ENCODE measurements around the gene SMIM34.
"Not testable (repeated sequence)": the region's sequence is repeated elsewhere in the genome, so short reads cannot be mapped to it uniquely, and the experiment has no call there.

The SMIM34 gene, protein sequence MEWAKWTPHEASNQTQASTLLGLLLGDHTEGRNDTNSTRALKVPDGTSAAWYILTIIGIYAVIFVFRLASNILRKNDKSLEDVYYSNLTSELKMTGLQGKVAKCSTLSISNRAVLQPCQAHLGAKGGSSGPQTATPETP
- 0 reads per million in 18 experiments for total RNA-seq

GRCh38 chr21:34423805-34424204 lies at the start of gene SMIM34:
SMIM34 (minus strand) TSS chr21:34423951; CDS start chr21:34423839, 112 bp downstream.
- not testable (repeated sequence) for DNase-seq

- DNase-seq = not testable (repeated sequence)
These were observed 43.6 kb upstream of the SMIM34 start for GRCh38 chr21:34467333-34467732.

DNA sequence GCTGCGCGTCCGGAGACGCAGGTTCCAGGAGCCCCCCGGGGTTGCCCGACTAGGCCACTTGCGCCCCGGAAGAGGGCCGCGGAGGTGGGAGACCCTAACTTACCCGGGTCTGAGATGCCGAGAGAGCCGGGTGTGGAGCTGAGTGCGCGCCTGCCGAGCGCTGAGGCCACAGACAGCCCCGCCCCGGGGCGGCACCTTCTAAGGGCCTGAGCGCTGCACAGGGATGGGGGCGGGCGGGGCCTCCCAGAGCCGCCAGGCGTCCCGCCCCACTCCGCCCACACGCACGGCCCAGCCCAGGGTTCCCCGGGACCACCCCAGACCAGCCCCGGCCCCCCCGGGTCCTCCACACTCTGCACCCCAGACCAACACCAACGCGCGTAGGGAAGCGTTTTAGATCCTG lies 35.7 kb upstream of the SMIM34 start:
- DNase-seq = not testable (repeated sequence)

DNA sequence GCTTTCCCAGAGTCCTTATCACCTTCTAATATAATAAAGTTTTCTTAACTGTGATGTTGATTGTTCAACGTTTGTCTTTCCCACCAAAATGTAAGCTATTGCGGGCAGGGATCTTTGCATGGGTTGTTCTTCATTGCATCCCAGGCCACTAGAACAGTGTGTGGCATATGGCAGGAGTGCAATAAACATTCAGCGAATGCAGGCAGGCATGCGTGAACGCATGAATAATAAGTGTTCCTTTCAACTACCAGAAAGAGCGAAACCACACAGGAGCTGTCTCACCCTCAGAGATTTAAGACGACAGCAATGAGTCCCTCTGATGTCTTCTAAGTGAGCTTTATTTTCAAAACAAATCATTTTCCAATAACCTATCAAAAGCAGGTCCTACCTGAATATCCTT lies 34.5 kb upstream of the SMIM34 start:
- not testable (repeated sequence) for DNase-seq

DNA sequence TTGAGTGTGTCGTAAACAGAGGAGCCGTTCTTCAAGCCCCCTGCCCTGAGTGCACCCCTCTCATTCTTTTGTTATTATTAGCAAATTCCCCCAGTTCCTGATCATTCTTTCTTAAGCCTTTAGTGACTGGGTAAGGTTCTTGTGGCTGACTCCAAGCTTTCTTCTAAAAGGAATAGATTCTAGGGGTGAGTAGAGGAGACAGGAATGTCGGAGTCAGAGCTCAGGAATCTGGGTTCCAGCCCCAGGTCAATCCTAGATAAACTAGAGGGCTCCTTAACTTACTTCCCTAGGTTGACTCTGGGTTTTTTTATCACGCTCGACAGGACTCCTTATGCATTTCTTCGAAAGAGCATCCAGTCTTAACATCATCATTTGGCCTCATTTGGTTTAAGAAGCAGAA lies 32.4 kb upstream of the SMIM34 start:
- DNase-seq = not testable (repeated sequence)

DNA sequence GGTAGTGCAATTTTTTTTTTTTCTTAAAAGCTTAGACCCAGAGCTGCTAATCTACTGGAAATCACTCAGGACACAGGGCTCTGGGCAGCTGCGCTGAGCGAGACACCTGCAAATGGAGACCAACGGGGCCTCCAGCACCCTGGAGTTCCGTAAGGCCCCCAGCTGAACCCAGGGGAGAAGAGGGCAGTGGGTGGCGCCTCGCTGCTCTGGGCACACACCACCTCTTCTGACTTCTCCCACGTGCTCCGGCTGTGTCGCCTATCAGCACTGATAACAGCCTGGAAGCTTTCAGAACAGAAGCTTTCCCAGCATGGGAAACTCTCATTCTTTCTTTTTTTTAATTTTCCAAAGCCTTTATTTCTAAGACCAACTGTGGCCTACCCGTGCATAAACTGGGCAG lies 31.9 kb upstream of the SMIM34 start:
- DNase-seq = not testable (repeated sequence)

DNA sequence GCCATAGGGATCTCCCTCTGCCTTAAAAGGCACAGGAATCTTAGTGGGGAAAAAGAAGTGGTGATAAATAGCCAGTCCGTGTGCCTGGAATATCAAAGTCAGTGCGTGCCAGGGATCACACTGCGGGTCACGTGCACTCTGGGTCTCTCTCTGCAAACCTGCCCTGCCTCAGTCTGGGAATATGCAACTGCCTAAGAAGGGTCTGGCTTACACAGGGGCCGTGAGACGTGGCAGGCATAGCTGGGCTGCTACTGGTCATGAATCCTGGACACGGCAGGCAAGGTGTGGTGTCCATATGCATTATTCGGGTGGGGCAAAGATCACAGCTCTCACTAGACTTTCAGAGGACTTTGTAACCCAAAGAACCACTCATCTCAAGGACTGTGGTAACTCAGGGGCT lies 23.3 kb upstream of the SMIM34 start:
- DNase-seq = not testable (repeated sequence)

DNA sequence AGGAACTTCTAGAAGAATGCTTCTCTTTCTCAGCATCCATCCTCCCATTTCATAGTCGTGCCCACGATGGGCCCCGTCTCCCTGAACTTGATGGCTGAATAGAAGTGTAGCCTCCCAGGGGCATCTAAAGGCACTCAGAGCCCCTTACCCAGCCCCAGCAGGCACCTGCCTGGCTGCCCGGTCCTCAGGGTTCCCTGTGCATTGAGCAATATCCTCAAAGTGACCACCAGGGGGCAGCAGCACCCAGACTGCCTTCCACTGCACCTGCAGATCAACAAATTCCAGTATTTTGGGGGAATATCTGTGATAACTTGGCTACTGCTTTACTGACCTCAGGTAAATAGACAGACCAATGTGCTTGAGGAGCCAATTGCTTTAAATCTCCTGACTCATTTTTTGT lies 19.7 kb upstream of the SMIM34 start:
- DNase-seq = not testable (repeated sequence)

GRCh38 chr21:34429710-34430109 lies 6.0 kb upstream of the SMIM34 start:
- DNase-seq = not testable (repeated sequence)

GRCh38 chr21:34428441-34428840 lies 4.7 kb upstream of the SMIM34 start:
- not testable (repeated sequence) for DNase-seq

- DNase-seq = not testable (repeated sequence)
These were observed 3.6 kb upstream of the SMIM34 start for GRCh38 chr21:34427339-34427738.

DNA sequence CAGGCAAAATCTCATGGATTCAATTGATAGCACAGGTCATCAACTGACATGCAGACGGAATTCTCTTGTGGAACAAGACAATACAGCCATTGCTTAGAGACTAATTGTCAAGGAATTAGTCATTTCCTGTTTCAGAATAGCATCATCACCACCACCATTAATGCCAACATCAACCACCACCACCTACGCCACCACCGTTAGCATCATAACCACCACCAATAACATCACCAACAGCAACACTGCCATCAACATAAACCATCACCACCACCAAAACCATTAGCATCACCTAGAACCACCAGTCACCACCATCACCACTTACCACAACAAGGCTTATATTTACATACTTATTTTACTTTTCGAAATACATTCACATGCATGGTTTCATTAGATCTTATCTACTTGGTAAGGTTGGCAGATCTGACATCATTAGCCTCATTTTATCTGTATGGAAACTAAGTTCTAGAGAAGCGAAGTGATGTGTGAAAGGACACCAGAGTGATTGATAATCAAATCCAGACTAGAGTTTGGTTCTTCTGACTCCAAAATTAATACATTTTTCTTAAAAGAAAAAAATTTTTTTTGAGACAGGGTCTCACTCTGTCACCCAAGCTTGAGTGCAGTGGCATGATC lies 6.2 kb downstream of the SMIM34 start:
- not testable (repeated sequence) for DNase-seq

GRCh38 chr21:34407294-34407693 lies 16.5 kb downstream of the SMIM34 start:
- not testable (repeated sequence) for DNase-seq

GRCh38 chr21:34406676-34407075 lies 17.1 kb downstream of the SMIM34 start:
- DNase-seq = not testable (repeated sequence)

DNA sequence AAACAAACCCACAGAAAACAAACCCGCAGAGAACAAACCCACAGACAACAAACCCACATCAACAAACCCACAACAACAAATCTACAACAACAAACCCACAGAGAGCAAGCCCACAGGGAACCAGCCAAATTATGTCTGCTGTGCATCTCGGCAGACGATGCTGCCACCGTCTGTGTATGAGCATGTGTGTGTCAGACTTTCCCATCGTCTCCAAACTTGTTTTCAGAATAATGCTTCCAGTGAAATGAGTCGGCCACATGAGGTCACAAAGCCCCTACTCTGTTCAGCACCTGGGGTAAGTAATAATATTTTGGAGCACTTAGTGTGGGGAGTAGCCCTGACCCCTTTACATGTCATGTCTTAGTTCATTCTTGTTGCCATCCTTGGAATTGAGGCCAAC lies 17.6 kb downstream of the SMIM34 start:
- DNase-seq = not testable (repeated sequence)

DNA sequence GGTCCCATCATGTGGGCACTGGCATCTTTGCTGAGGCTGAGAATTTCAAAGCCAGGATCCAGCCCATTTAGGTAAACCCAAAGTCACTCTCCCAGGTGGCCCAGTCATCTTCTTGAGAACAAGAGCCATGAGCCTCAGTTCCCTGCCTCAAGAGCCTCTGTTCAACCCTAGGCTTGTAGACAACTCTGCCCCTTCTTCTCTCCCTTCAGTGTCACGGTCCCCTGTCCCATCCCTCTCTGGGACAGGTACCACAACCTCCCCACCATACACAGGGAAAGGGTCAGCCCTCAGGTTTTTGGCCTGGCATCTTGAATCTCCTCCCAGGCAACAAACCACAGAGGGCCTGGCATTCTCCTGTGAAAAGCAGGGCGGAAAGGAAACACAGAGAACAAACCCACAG lies 18.1 kb downstream of the SMIM34 start:
- not testable (repeated sequence) for DNase-seq

- not testable (repeated sequence) for DNase-seq
These were observed 19.0 kb downstream of the SMIM34 start for GRCh38 chr21:34404742-34405141.

GRCh38 chr21:34400522-34400921 lies 23.2 kb downstream of the SMIM34 start:
- not testable (repeated sequence) for DNase-seq

- DNase-seq = not testable (repeated sequence)
These were observed 39.9 kb downstream of the SMIM34 start for GRCh38 chr21:34383724-34384415.

DNA sequence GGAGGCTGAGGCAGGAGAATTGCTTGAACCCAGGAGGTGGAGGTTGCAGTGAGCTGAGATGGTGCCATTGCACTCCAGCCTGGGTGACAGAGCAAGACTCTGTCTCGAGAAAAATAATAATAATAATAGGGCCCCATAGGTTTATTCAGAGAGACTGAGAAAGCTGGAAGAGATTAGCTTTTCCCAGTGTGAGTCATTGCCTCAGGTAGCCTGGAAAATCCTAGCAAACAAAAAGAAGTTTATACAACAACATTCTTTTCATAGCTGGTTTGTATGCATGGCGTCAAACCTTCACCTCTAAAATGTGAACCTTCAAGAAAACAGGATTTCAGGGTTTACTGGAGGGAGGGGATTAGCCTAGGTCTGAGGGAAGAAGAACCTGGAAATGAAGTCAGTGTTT lies 40.6 kb downstream of the SMIM34 start:
- DNase-seq = not testable (repeated sequence)

- not testable (repeated sequence) for DNase-seq
These were observed 48.2 kb downstream of the SMIM34 start for GRCh38 chr21:34375619-34375972.

- not testable (repeated sequence) for DNase-seq
These were observed 48.7 kb downstream of the SMIM34 start, which contains the start of gene SMIM11 for GRCh38 chr21:34374940-34375618. SMIM11 (plus strand) TSS chr21:34375507; CDS start chr21:34379505, 3,998 bp downstream.

GRCh38 chr21:34374462-34374861 lies 49.3 kb downstream of the SMIM34 start:
- DNase-seq = not testable (repeated sequence)
